Trophoblast cell (in vitro differentiated cells and primary cell): ENCODE data around the gene OR5B12.
"Not testable (repeated sequence)": the region's sequence is repeated elsewhere in the genome, so short reads cannot be mapped to it uniquely, and the experiment has no call there.

Experiments used
- DNase-seq, 2 donors: peaks; one replicate each; pipeline ENCODE4 v3.0.0-alpha.2; 2016
- H2AFZ ChIP-seq: 2 replicates; pipeline ENCODE4 v1.6.1; 2013; ENCODE audit warnings: low read length, moderate library complexity, mild to moderate bottlenecking; ENCODE audit not compliant: insufficient read depth, poor library complexity
- H2AK5ac ChIP-seq: 2 replicates; pipeline ENCODE4 v1.6.1; 2013; ENCODE audit warnings: mild to moderate bottlenecking, low read length
- H2BK120ac ChIP-seq: 2 replicates; pipeline ENCODE4 v1.6.1; 2013; ENCODE audit warnings: low read length, mild to moderate bottlenecking, moderate library complexity; ENCODE audit not compliant: insufficient read depth, poor library complexity
- H2BK12ac ChIP-seq: 2 replicates; pipeline ENCODE4 v1.6.1; 2013; ENCODE audit warnings: mild to moderate bottlenecking, low read length, moderate library complexity
- H2BK5ac ChIP-seq: 2 replicates; pipeline ENCODE4 v1.6.1; 2013; ENCODE audit warnings: low read length, low read depth, moderate library complexity, mild to moderate bottlenecking; ENCODE audit not compliant: poor library complexity
- H3K14ac ChIP-seq: 2 replicates; pipeline ENCODE4 v1.6.1; 2013; ENCODE audit warnings: mild to moderate bottlenecking, low read length
- H3K18ac ChIP-seq: 2 replicates; pipeline ENCODE4 v1.6.1; 2013; ENCODE audit warnings: mild to moderate bottlenecking, low read length
- H3K23ac ChIP-seq: 2 replicates; pipeline ENCODE4 v1.6.1; 2013; ENCODE audit warnings: low read length
- H3K27ac ChIP-seq: 2 replicates; pipeline ENCODE4 v1.5.1; 2013; ENCODE audit warnings: low read depth, mild to moderate bottlenecking, inconsistent platforms, low read length, moderate library complexity
- H3K27me3 ChIP-seq: 2 replicates; pipeline ENCODE4 v1.6.1; 2013; ENCODE audit warnings: inconsistent platforms, mild to moderate bottlenecking, low read length, moderate library complexity; ENCODE audit not compliant: insufficient read depth
- H3K36me3 ChIP-seq, 2 experiments: 1 replicate in 1 of 2; 2 replicates in 1 of 2; pipeline ENCODE4 v1.6.1; 2013; ENCODE audit warnings: low read length in 2 of 2, mild to moderate bottlenecking in 2 of 2, moderate library complexity in 1 of 2; ENCODE audit not compliant: insufficient read depth in 2 of 2, control insufficient read depth in 1 of 2
- H3K4ac ChIP-seq: 2 replicates; pipeline ENCODE4 v1.6.1; 2013; ENCODE audit warnings: low read depth, mild to moderate bottlenecking, low read length, moderate library complexity
- H3K4me1 ChIP-seq, 2 experiments: 1 replicate in 1 of 2; 2 replicates in 1 of 2; pipeline ENCODE4 v1.6.1; 2013; ENCODE audit warnings: low read length in 2 of 2, mild to moderate bottlenecking in 2 of 2, moderate library complexity in 1 of 2; ENCODE audit not compliant: insufficient read depth in 2 of 2, control insufficient read depth in 1 of 2
- H3K4me2 ChIP-seq: 2 replicates; pipeline ENCODE4 v1.6.1; 2013; ENCODE audit warnings: inconsistent platforms, mild to moderate bottlenecking, low read length, moderate library complexity
- H3K4me3 ChIP-seq: 2 replicates; pipeline ENCODE4 v1.5.1; 2013; ENCODE audit warnings: mild to moderate bottlenecking, low read depth, low read length, inconsistent platforms
- H3K79me1 ChIP-seq: one replicate; pipeline ENCODE4 v1.6.1; 2013; ENCODE audit warnings: low read length
- H3K79me2 ChIP-seq: 2 replicates; pipeline ENCODE4 v1.6.1; 2013; ENCODE audit warnings: low read length, mild to moderate bottlenecking; ENCODE audit not compliant: control insufficient read depth, insufficient read depth, poor library complexity
- H3K9ac ChIP-seq: 2 replicates; pipeline ENCODE4 v1.6.1; 2013; ENCODE audit warnings: mild to moderate bottlenecking, low read length
- H3K9me3 ChIP-seq: 2 replicates; pipeline ENCODE4 v1.6.1; 2013; ENCODE audit warnings: low read depth, mild to moderate bottlenecking, control low read depth, inconsistent platforms, low read length; ENCODE audit not compliant: insufficient read depth
- H4K12ac ChIP-seq: 2 replicates; pipeline ENCODE4 v1.6.1; 2013; ENCODE audit warnings: low read depth, mild to moderate bottlenecking, low read length, moderate library complexity
- H4K8ac ChIP-seq: 2 replicates; pipeline ENCODE4 v1.6.1; 2013; ENCODE audit warnings: low read depth, mild to moderate bottlenecking, low read length, moderate library complexity
- H4K91ac ChIP-seq: one replicate; pipeline ENCODE4 v1.6.1; 2013; ENCODE audit warnings: low read depth, mild to moderate bottlenecking, low read length, moderate library complexity
- WGBS: extraction: QIAGEN DNeasy Blood & Tissue Kit; methylation state at CpG from one replicate; pipeline ENCODE4 v1.1.7; 2013; ENCODE audit warnings: missing lambda C conversion rate; ENCODE audit not compliant: insufficient read length, insufficient coverage; ENCODE audit errors: extremely low coverage; 5-methylcytosine and 5-hydroxymethylcytosine counted together

OR5B12 gene

DNA sequence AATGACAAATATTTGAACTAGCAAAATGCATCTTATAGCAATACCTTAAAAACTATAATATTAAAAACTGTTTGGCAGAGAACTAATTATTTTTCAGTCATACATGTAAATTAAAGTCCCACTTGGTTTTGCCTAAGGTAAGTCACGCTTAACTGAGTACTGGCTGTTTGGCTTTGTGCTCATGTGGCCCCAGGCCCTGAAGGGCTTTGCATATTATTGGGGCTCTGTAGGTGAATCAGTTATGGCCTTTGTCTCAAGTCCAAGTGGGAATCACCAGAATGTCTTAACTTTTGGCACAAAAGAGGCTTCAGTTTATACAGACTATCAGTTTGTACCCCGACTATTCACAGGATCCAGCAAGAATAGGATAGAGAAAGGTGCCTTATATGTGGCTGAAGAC, 42.4 kb downstream of the OR5B12 start:
- not testable (repeated sequence) for H3K79me1 ChIP-seq, H3K4me3 ChIP-seq, H3K79me2 ChIP-seq, H3K36me3 ChIP-seq, H2BK5ac ChIP-seq, H3K23ac ChIP-seq, H2BK120ac ChIP-seq, H2AFZ ChIP-seq, H2BK12ac ChIP-seq, H4K8ac ChIP-seq, H3K27ac ChIP-seq, H4K12ac ChIP-seq, H3K4ac ChIP-seq, H4K91ac ChIP-seq, H3K4me1 ChIP-seq, H3K9ac ChIP-seq, H3K4me2 ChIP-seq, DNase-seq, H3K14ac ChIP-seq, H2AK5ac ChIP-seq, H3K18ac ChIP-seq, H3K9me3 ChIP-seq, H3K27me3 ChIP-seq
- no CpG with 5 or more reads among the region's 2 CpGs for WGBS

- H3K79me1 ChIP-seq = peaks cover 3% of the 10 kb centered on the region
- H3K4me1 ChIP-seq = peaks cover 2 to 3% of the 10 kb centered on the region in 2 experiments
- H2AFZ ChIP-seq = no peak overlapping the region
- H3K27me3 ChIP-seq = no peaks in the 10 kb centered on the region
- H3K14ac ChIP-seq = no peak overlapping the region
- H3K36me3 ChIP-seq = no peaks in the 10 kb centered on the region
- DNase-seq = no peak
- H4K12ac ChIP-seq = no peak overlapping the region
- H3K79me2 ChIP-seq = no peaks in the 10 kb centered on the region
- H3K4ac ChIP-seq = no peak overlapping the region
- H2BK5ac ChIP-seq = no peak overlapping the region
- no peak overlapping the region for H2AK5ac ChIP-seq
- no peak overlapping the region for H2BK120ac ChIP-seq
- H3K23ac ChIP-seq = no peak overlapping the region
- no peak overlapping the region for H2BK12ac ChIP-seq
- H3K9me3 ChIP-seq = peaks cover 3% of the 10 kb centered on the region
- WGBS = no CpG with 5 or more reads among the region's 2 CpGs
- no peak overlapping the region for H4K8ac ChIP-seq
- H4K91ac ChIP-seq = no peak overlapping the region
- no peak overlapping the region for H3K4me2 ChIP-seq
- no peak overlapping the region for H3K18ac ChIP-seq
- H3K27ac ChIP-seq = no peak overlapping the region
- H3K4me3 ChIP-seq = peak overlapping the region; percentile 14
- H3K9ac ChIP-seq = no peak overlapping the region
These were observed 46.5 kb downstream of the OR5B12 start for GRCh38 chr11:58395581-58395980.

- no peak overlapping the region for H2AFZ ChIP-seq
- no peak overlapping the region for H3K18ac ChIP-seq
- no peak overlapping the region for H2BK5ac ChIP-seq
- no peaks in the 10 kb centered on the region for H3K27me3 ChIP-seq
- peaks cover 2 to 3% of the 10 kb centered on the region in 2 experiments for H3K4me1 ChIP-seq
- peaks cover 3% of the 10 kb centered on the region for H3K79me1 ChIP-seq
- H2BK120ac ChIP-seq = no peak overlapping the region
- DNase-seq = peak; percentile 59 to 95
- no peak overlapping the region for H2BK12ac ChIP-seq
- H2AK5ac ChIP-seq = no peak overlapping the region
- H3K9me3 ChIP-seq = peaks cover 3% of the 10 kb centered on the region
- H3K9ac ChIP-seq = no peak overlapping the region
- no peaks in the 10 kb centered on the region for H3K79me2 ChIP-seq
- peak overlapping the region; percentile 36 for H3K4me2 ChIP-seq
- no peak overlapping the region for H4K91ac ChIP-seq
- H3K4me3 ChIP-seq = no peak overlapping the region
- H3K14ac ChIP-seq = no peak overlapping the region
- no peaks in the 10 kb centered on the region for H3K36me3 ChIP-seq
- H4K12ac ChIP-seq = no peak overlapping the region
- no peak overlapping the region for H4K8ac ChIP-seq
- no peak overlapping the region for H3K4ac ChIP-seq
- H3K23ac ChIP-seq = no peak overlapping the region
- peak overlapping the region; percentile 80 for H3K27ac ChIP-seq
These were observed 47.8 kb downstream of the OR5B12 start for GRCh38 chr11:58394195-58394594.

DNA sequence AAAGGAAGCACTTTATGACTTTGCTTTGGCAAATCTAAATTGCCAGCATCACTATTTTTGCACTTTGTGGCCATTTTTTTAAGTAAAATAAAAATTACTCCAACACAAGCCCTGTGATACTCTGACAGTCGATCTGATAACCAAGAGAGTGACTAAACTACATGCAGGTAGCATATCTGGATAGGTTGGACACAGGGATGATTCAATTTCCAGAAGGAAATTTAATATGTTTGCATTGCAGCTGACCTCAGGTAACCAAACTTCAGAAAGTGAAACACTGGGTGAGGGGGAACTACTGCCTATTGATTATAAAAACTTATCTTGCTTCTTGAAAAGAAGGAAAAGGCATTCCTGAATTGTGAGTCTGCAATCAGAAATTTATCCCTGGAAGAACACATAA, 49.3 kb downstream of the OR5B12 start:
- peaks cover 2 to 3% of the 10 kb centered on the region in 2 experiments for H3K4me1 ChIP-seq
- no peak overlapping the region for H4K8ac ChIP-seq
- no peak overlapping the region for H2AK5ac ChIP-seq
- H3K9ac ChIP-seq = no peak overlapping the region
- WGBS = no CpG with 5 or more reads among the region's 1 CpG
- peaks cover 3% of the 10 kb centered on the region for H3K79me1 ChIP-seq
- H3K4me3 ChIP-seq = no peak overlapping the region
- H2BK12ac ChIP-seq = no peak overlapping the region
- H3K4me2 ChIP-seq = no peak overlapping the region
- H3K27ac ChIP-seq = no peak overlapping the region
- H3K18ac ChIP-seq = no peak overlapping the region
- H3K23ac ChIP-seq = no peak overlapping the region
- H3K79me2 ChIP-seq = no peaks in the 10 kb centered on the region
- H4K91ac ChIP-seq = no peak overlapping the region
- no peak overlapping the region for H4K12ac ChIP-seq
- H3K4ac ChIP-seq = no peak overlapping the region
- peak; percentile 7 to 68 for DNase-seq
- H3K27me3 ChIP-seq = no peaks in the 10 kb centered on the region
- H3K36me3 ChIP-seq = no peaks in the 10 kb centered on the region
- no peak overlapping the region for H2AFZ ChIP-seq
- H3K9me3 ChIP-seq = peaks cover 3% of the 10 kb centered on the region
- H2BK120ac ChIP-seq = no peak overlapping the region
- no peak overlapping the region for H2BK5ac ChIP-seq
- H3K14ac ChIP-seq = no peak overlapping the region
